CD14-positive monocyte (primary cell): Measurements from ENCODE around the gene MEIS1. TPM values are rescaled to one million over a fixed set of nuclear protein-coding genes. Genes with fewer than 3 reads are reported as not detected.

Experiments used
- DNase-seq, 3 donors: peaks; one replicate each; pipeline ENCODE4 v3.0.0-alpha.2; 2011 to 2022
- H2AFZ ChIP-seq: 2 replicates; pipeline ENCODE4 v1.6.0; 2012; ENCODE audit warnings: mild to moderate bottlenecking, low read depth, low read length, inconsistent platforms; ENCODE audit not compliant: insufficient read depth, poor library complexity, severe bottlenecking
- H3K27ac ChIP-seq, 2 donors: 1 replicate in 1 of 2; 2 replicates in 1 of 2; pipeline ENCODE4 v1.5.1; 2012 to 2013; ENCODE audit warnings: low read length in 2 of 2, control low read depth in 1 of 2, inconsistent platforms in 1 of 2, low read depth in 1 of 2, mild to moderate bottlenecking in 1 of 2
- H3K27me3 ChIP-seq, 2 donors: one replicate each; pipeline versions ENCODE4 v1.6.0 to v1.6.1; 2011 to 2013; ENCODE audit warnings: low read length in 2 of 2; ENCODE audit not compliant: control insufficient read depth in 2 of 2, insufficient read depth in 2 of 2
- H3K36me3 ChIP-seq, 2 donors: replicated peaks in 1 of 2; 1 replicate in 1 of 2; 2 replicates in 1 of 2; pipeline versions ENCODE4 v1.5.1 to v1.6.1; 2012 to 2013; ENCODE audit warnings: low read length in 2 of 2, control low read depth in 1 of 2, inconsistent platforms in 1 of 2, mild to moderate bottlenecking in 1 of 2; ENCODE audit not compliant: insufficient read depth in 2 of 2, control insufficient read depth in 1 of 2
- H3K4me1 ChIP-seq, 2 donors: 1 replicate in 1 of 2; 2 replicates in 1 of 2; pipeline versions ENCODE4 v1.5.1 to v1.6.1; 2012 to 2013; ENCODE audit warnings: low read length in 2 of 2, control low read depth in 1 of 2, inconsistent platforms in 1 of 2, mild to moderate bottlenecking in 1 of 2, moderate library complexity in 1 of 2; ENCODE audit not compliant: insufficient read depth in 2 of 2, control insufficient read depth in 1 of 2
- H3K4me2 ChIP-seq: replicated peaks from 2 replicates; pipeline ENCODE3; 2012; ENCODE audit warnings: low read length, moderate library complexity, mild to moderate bottlenecking; ENCODE audit not compliant: poor library complexity, severe bottlenecking; ENCODE audit errors: extremely low read depth
- H3K4me3 ChIP-seq, 3 experiments: fragments of 200-600 bp in 1 of 3; sonication (generic) in 1 of 3; replicated peaks in 1 of 3; 1 replicate in 2 of 3; 2 replicates in 1 of 3; pipeline ENCODE4 v1.5.1; 2011 to 2013; ENCODE audit warnings: low read length in 3 of 3, mild to moderate bottlenecking in 3 of 3, control low read depth in 2 of 3, low read depth in 2 of 3, inconsistent platforms in 1 of 3, moderate library complexity in 1 of 3
- H3K79me2 ChIP-seq: 2 replicates; pipeline ENCODE4 v1.6.0; 2012; ENCODE audit warnings: mild to moderate bottlenecking, control low read depth, inconsistent platforms, low read length, moderate library complexity; ENCODE audit not compliant: insufficient read depth
- H3K9ac ChIP-seq: 2 replicates; pipeline ENCODE4 v1.6.0; 2017; ENCODE audit warnings: low read length, mild to moderate bottlenecking; ENCODE audit not compliant: insufficient read depth, poor library complexity, severe bottlenecking
- H3K9me3 ChIP-seq, 2 donors: replicated peaks in 1 of 2; 1 replicate in 1 of 2; 2 replicates in 1 of 2; pipeline versions ENCODE4 v1.5.1 to v1.6.1; 2012 to 2013; ENCODE audit warnings: low read length in 2 of 2, control low read depth in 1 of 2; ENCODE audit not compliant: control insufficient read depth in 1 of 2, insufficient read depth in 1 of 2
- H4K20me1 ChIP-seq: 2 replicates; pipeline ENCODE4 v1.6.0; 2012; ENCODE audit warnings: mild to moderate bottlenecking, low read length, control low read depth, moderate library complexity; ENCODE audit not compliant: insufficient read depth
- H3K27ac Mint-ChIP-seq, 7 donors: one replicate each; pipeline ENCODE4 v1.8.0; 2020; ENCODE audit warnings: mild to moderate bottlenecking in 7 of 7, mixed read lengths in 7 of 7, moderate library complexity in 6 of 7, inconsistent platforms in 2 of 7
- H3K27me3 Mint-ChIP-seq, 3 donors: one replicate each; pipeline ENCODE4 v1.8.0; 2021 to 2022; ENCODE audit warnings: low read depth in 3 of 3, mild to moderate bottlenecking in 3 of 3, mixed read lengths in 3 of 3, moderate library complexity in 3 of 3, inconsistent platforms in 1 of 3
- H3K36me3 Mint-ChIP-seq, 2 donors: one replicate each; pipeline ENCODE4 v1.8.0; 2020; ENCODE audit warnings: mixed read lengths in 2 of 2, inconsistent platforms in 1 of 2, mild to moderate bottlenecking in 1 of 2
- H3K4me1 Mint-ChIP-seq: one replicate; pipeline ENCODE4 v1.8.0; 2020; ENCODE audit warnings: mild to moderate bottlenecking, mixed read lengths
- H3K4me3 Mint-ChIP-seq, 2 donors: one replicate each; pipeline ENCODE4 v1.8.0; 2020; ENCODE audit warnings: mild to moderate bottlenecking in 2 of 2, mixed read lengths in 2 of 2, moderate library complexity in 1 of 2
- H3K9me3 Mint-ChIP-seq, 7 donors: one replicate each; pipeline ENCODE4 v1.8.0; 2020 to 2022; ENCODE audit warnings: mixed read lengths in 7 of 7, mild to moderate bottlenecking in 6 of 7, moderate library complexity in 6 of 7, inconsistent platforms in 2 of 7
- WGBS: methylation state at CpG from one replicate; pipeline ENCODE4 v1.1.5; 2013; ENCODE audit warnings: missing lambda C conversion rate; ENCODE audit not compliant: insufficient coverage; 5-methylcytosine and 5-hydroxymethylcytosine counted together
- intact Hi-C, 2 donors: fragments of 100-400 bp; cut with micrococcal nuclease; formaldehyde crosslinking; loops; one replicate each; pipeline versions ENCODE4 v1.15.0 to v1.15.1; 2023
- polyA plus RNA-seq, 3 donors: library from polyadenylated mRNA; depleted of rRNA in 1 of 3; unstranded in 2 of 3; stranded (reverse) in 1 of 3; fragments of 300-500 nt in 2 of 3; fragments of >200 nt in 1 of 3; fragmentation: Illumina TruSeq in 2 of 3; gene quantifications; 1 replicate in 2 of 3; 2 replicates in 1 of 3; pipeline ENCODE4 v1.2.3, GENCODE V29; 2012 to 2021
- TF ChIP-seq, protein P1 (sequence below): fragments of 200-600 bp; IDR thresholded peaks from one replicate; pipeline ENCODE4 v1.8.0; 2022; ENCODE audit warnings: antibody characterized with exemption, mild to moderate bottlenecking

Gene MEIS1
- polyA plus RNA-seq, 3 donors: 0.09 to 0.40 TPM; not detected in 1

DNA sequence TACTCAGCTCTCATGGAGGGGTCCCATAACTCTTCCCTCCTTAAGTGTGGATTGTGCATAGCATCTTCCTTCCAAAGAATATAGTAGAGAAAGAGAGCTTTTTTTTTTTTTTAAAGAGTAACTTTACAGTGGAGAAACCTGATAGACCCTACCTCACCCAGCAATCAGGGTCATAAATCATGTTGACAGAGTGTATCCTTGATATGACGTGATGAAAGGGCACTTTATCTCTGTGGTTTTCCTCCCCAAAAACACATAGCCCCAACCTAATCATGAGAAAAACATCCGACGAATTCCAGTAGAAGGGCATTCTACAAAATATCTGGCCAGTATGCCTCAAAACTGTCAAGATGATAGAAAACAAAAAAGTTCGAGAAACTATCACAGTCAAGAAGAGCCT lies 29.5 kb upstream of the MEIS1 start:
- intact Hi-C loops: no loop called here
- no peaks in the 10 kb centered on the region for H3K36me3 Mint-ChIP-seq
- TF ChIP-seq, protein P1, sequence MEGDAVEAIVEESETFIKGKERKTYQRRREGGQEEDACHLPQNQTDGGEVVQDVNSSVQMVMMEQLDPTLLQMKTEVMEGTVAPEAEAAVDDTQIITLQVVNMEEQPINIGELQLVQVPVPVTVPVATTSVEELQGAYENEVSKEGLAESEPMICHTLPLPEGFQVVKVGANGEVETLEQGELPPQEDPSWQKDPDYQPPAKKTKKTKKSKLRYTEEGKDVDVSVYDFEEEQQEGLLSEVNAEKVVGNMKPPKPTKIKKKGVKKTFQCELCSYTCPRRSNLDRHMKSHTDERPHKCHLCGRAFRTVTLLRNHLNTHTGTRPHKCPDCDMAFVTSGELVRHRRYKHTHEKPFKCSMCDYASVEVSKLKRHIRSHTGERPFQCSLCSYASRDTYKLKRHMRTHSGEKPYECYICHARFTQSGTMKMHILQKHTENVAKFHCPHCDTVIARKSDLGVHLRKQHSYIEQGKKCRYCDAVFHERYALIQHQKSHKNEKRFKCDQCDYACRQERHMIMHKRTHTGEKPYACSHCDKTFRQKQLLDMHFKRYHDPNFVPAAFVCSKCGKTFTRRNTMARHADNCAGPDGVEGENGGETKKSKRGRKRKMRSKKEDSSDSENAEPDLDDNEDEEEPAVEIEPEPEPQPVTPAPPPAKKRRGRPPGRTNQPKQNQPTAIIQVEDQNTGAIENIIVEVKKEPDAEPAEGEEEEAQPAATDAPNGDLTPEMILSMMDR: no peak
- Histone ChIP-seq H3K9me3 (peaks cover 0 to 8% of the 10 kb centered on the region in 2 donors), H3K4me3 (no peak overlapping the region), H3K4me2 (no peak overlapping the region), H3K27ac (no peak overlapping the region), H3K27me3 (no peaks in the 10 kb centered on the region), H4K20me1 (no peaks in the 10 kb centered on the region), H3K9ac (no peak overlapping the region), H3K36me3 (no peaks in the 10 kb centered on the region), H3K79me2 (no peaks in the 10 kb centered on the region), H2AFZ (no peak overlapping the region), H3K4me1 (no peaks in the 10 kb centered on the region)
- H3K9me3 Mint-ChIP-seq: peaks cover 0 to 12% (median 5%) of the 10 kb centered on the region in 7 donors
- H3K27me3 Mint-ChIP-seq: peaks cover 0 to 2% (median 0%) of the 10 kb centered on the region in 3 donors
- no peak for DNase-seq
- no CpG with 5 or more reads among the region's 4 CpGs for WGBS
- H3K4me1 Mint-ChIP-seq: no peaks in the 10 kb centered on the region
- H3K27ac Mint-ChIP-seq: no peak overlapping the region
- H3K4me3 Mint-ChIP-seq: no peak overlapping the region

DNA sequence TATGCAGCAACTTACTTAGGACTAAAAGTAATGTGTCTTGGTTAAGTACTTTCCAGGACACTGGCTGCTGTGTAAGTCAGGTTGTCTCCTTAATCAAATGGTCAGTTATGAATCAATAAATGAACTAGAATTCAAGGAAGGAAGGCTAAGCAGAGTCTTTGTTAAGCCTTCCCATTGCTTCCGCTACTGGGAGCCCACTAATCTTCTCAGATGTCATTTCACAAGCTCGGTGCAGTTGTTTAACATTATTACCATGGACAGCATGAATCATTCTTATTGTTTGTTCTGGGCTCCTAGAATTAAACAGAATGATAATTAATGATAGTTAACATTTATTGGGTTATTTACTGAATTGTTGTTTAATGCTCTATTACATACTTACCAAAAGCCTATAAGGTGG lies 26.0 kb upstream of the MEIS1 start:
- intact Hi-C loops: no loop called here

More for the DNA sequence above, 26.0 kb upstream of the MEIS1 start:
- no peak for DNase-seq
- Histone ChIP-seq H3K9me3 (no peaks in the 10 kb centered on the region), H3K79me2 (no peaks in the 10 kb centered on the region), H3K4me2 (no peak overlapping the region), H3K36me3 (no peaks in the 10 kb centered on the region), H4K20me1 (no peaks in the 10 kb centered on the region), H3K4me3 (no peak overlapping the region), H3K4me1 (no peaks in the 10 kb centered on the region), H3K9ac (no peak overlapping the region), H3K27ac (no peak overlapping the region), H3K27me3 (no peaks in the 10 kb centered on the region), H2AFZ (no peak overlapping the region)
- Mint-ChIP-seq H3K27ac (no peak overlapping the region), H3K36me3 (no peaks in the 10 kb centered on the region), H3K27me3 (peaks cover 0 to 2% (median 1%) of the 10 kb centered on the region in 3 donors), H3K4me3 (no peak overlapping the region), H3K4me1 (no peaks in the 10 kb centered on the region), H3K9me3 (peaks cover 0 to 6% (median 3%) of the 10 kb centered on the region in 7 donors)
- TF ChIP-seq, protein P1: no peak
- no CpG with 5 or more reads among the region's 2 CpGs for WGBS
